Stimulated activated CD4-positive, alpha-beta T cell treated with anti-CD3 and anti-CD28 coated beads, Interleukin-1b, Interleukin-23, amount 100 ng/mL, for 4 hours (primary cell): ENCODE results near the gene ASAP2.

Experiments
- DNase-seq, 2 donors: peaks; one replicate each; pipeline ENCODE4 v3.0.0-alpha.2; 2020; ENCODE audit warnings: low read depth in 2 of 2

ASAP2 gene

GRCh38 chr2:9184361-9184760 lies 22.3 kb upstream of the ASAP2 start:
- DNase-seq, result no peak

- no peak for DNase-seq
These were observed 18.9 kb upstream of the ASAP2 start for GRCh38 chr2:9187620-9188214.

DNA sequence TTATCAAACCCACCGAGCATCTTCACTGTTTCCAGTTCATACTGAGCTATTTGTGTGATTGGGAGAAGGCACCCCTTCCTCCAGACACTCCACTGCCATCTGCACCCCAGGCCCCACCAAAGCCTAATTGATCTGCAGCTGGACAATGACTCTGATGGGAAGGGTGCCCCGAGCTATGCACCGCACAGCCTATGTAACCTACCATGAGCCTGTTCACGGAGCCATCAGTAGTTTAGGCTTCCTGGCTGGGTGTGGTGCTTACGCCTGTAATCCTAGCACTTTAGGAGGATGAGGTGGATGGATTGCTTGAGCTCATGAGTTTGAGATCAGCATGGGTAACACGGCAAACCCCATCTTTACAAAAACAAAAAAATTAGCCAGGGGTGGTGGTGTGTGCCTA lies 17.8 kb upstream of the ASAP2 start:
- no peak for DNase-seq

DNA sequence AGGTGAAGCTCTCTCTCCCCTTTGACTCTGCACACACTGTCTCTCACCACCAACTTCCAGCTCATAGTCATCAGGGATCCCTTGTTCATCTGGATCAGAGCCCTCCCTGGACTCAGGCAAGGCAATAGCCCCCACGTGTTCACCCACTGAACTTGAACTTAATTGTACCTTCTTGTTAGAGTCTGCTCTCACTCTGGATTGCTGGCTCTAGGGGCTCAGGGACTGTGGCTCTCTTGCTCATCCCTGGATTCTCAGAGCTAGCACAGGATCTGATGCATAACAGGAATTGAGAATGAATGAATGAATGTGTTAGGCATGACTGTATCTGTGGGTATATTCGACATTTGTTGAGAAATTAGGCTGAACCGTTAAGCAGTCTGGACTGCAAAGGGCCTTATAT lies 16.7 kb upstream of the ASAP2 start:
- DNase-seq, result no peak

DNA sequence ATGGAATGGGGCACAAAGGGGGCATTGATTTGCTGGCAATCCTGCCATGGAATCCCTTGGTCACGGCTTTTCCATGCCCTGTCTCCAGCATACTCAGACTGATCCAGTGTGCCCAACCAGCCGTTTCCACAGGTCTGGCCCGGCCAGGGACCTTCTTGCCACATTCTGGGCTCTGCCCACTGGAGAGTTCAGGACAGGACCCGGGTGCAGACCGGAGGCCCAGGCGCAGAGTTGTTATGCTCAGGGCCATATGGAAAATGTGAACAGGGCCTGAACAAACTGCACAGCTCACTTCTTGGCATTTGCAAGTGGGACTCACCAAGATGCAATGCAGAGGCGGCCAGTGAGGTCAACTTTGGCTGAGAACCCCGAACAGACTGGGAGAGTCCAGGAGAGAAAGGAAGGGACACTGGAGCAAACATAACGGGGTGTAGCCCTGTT lies 15.6 kb upstream of the ASAP2 start:
- DNase-seq, result no peak

- no peak for DNase-seq
These were observed 13.9 kb upstream of the ASAP2 start for GRCh38 chr2:9192712-9193111.

DNA sequence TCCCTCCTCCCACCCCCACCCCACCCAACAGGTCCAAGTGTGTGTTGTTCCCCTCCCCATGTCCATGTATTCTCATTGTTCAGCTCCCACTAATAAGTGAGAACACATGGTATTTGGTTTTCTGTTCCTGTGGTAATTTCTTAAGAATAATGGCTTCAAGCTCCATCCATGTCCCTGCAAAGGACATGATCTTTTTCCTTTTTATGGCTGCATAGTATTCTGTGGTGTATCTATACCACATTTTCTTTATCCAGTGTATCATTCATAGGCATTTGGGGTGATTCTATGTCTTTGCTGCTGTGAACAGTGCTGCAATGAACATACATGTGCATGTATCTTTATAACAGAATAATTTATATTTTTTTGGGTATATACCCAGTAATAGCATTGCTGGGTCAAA lies 12.3 kb upstream of the ASAP2 start:
- no peak for DNase-seq

DNA sequence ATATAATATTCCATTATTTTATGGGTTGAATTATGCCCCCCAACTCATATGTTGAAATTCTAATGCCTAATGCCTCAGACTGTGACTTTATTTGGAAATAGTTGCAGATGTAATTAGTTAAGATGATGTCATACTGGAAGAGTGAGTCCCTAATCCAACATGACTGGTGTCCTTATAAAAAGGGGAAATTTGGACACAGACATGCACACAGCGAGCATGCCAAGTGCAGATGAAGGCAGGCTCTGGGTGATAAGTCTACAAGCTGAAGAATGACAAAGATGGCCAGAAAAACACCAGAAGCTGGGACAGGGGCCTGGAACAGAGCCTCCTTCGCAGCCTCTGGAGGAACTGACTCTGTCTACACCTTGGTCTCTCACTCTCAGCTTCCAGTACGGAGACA lies 10.0 kb upstream of the ASAP2 start:
- DNase-seq, result no peak

DNA sequence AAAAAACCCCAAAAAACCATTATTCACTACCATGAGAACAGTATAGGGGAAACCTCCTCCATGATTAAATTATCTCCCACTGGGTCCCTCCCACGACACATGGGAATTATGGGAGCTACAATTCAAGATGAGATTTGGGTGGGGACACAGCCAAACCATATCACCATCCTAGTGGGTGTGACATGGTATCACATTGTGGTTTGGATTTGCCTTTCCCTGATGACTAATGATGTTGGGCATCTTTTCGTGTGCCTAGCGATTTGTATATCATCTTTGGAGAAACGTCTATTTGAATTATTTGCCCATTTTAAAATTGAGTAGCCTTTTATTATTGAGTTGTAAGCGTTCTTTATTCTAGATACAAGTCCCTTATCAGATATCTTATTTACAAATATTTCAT lies 8.7 kb upstream of the ASAP2 start:
- no peak for DNase-seq

DNA sequence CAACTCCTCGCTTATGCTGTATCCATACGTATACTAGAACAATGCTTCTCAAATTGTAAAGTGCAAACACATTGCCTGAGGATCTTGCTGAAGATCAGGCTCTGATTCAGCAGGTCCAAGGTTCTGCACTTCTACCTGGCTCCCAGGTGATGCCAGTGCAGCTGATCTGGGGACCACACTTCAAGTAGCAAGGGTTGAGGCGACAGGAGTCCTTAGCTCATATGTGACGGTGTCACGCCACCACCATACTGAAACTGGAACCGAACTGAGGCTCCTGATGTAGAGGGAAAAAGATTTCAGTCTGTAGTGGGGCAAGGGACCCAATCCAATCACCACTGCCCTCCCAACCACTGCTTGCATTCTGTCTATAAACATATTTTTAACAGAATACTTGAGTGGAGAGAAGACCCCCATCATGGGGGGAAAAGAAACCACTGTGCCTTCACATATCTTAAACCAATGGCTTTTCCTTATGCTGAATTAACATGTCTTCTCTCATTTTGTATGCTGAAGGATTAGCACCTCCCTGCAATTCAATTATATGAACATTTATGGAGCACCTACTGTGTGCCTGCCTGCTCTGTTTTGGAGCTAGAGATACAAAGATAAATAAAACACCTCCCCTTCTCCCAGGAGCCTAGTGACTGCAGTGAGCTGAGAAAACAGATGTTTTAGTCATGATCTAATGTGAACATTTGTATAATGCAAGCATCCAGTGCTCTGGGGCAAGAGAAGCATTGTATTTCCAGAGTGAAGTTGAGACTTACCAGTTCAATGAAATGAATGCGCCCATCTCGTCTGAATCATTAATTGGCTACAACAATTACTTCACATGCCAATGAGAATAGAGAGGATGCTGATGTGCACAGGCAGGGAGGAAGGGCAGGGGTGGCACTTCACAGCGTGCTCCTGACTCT lies 6.6 kb upstream of the ASAP2 start:
- no peak for DNase-seq

DNA sequence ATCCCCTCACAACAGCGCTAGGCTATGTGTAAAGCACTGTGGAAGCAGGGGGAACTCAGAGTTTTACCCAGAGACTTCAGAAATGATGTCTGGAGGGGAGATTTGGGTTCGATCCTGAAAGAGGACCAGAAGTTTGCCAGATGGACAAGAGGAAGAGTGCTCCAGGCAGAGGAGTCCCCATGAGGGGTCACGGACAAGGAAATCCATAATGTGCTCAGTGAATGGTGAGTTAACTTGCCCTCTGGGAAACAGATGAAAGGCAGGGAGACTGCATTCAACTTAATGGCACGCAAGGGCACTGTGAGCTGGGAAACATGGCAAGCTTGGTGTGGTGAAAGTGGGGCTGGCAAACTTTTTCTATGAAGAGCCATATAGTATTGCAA lies 6.0 kb upstream of the ASAP2 start:
- no peak for DNase-seq

- no peak for DNase-seq
These were observed 5.3 kb upstream of the ASAP2 start for GRCh38 chr2:9201185-9201891.

- no peak for DNase-seq
These were observed 3.6 kb upstream of the ASAP2 start for GRCh38 chr2:9203006-9203405.

- DNase-seq, result no peak
These were observed 2.7 kb upstream of the ASAP2 start for GRCh38 chr2:9203876-9204275.

- no peak for DNase-seq
These were observed 1.7 kb upstream of the ASAP2 start for GRCh38 chr2:9204939-9205338.

GRCh38 chr2:9205486-9205885 lies 1.1 kb upstream of the ASAP2 start:
- DNase-seq, result no peak

GRCh38 chr2:9206991-9207640 lies 504 bp downstream of the ASAP2 start:
- peak in 1 of 2 donors; percentile 3 for DNase-seq

DNA sequence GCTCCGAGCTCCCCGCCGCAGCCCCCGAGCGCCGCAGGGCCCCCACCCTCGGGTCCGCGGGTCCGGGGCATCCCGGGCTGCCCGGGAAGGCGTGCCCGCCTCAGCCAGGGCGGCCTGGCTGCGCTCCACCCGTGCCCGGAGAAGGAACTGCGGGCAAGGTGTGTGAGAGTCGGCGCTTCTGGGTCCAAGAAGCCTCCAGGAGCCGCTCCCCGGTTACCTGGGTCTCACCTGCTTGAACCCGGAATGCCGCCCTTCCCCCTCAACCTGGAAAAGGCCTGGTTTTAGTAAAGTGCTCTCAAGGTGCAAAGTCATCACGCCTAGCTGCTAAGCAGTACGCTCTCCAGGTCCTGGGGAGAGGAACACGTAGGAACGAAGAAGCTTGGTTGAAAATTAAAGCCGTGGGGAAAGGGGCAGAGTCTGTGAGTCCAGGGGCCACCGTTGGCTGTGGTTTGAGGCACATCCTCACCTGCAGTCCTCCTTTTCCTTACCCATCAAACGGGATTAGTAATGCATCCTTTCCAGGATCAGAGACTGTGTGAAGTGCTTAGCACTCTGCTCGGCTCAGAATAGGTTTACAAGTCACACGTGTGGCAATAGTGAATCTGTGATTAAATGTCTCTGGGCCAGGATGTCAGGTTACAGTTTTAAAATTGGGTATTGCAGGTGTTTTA lies 1.2 kb downstream of the ASAP2 start:
- peak in 1 of 2 donors; percentile 3 for DNase-seq

- no peak for DNase-seq
These were observed 2.3 kb downstream of the ASAP2 start for GRCh38 chr2:9208875-9209274.

DNA sequence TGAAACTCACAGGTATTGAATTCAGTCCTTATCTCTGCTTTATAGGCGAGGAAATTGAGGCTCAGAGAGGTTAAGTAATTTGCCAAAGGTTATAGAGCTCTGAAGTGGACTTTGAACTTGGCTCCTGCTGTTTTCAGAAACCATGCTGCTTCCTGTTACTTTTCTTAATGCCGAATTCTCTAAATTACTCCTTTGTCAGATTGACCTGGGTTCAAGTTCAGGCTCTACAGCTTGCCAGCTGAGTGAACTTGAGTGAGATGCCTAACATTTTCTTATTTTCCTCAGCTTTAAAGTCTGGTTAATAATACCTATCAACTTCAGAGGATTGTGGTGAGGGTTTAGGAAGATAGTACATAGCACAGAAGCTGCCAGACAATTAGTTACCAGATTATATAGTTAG lies 3.4 kb downstream of the ASAP2 start:
- DNase-seq, result no peak

DNA sequence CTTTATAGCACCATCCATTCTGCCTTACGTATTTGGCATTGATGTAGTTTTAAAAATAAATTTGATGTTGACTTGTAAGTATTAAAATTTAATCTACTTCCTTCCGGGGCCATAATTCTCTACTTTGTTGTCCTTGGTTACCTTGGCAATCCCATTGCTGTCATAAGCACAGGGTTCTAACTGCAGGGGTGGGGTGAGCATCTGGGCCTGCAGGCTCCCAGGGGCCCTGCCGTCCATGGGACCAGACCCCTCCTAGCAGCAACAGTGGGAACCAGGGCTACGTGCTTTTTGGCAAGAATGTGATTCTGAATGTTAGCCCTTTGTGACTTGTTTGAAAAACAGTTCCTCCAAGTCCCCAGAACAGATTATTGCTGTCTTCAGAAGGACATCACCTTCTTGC lies 4.9 kb downstream of the ASAP2 start:
- no peak for DNase-seq
